Osteoblast (primary cell): ENCODE results near the gene TCF19. TPM values are rescaled to one million over a fixed set of nuclear protein-coding genes. Genes with fewer than 3 reads are reported as not detected.

Source experiments
- DNase-seq: peaks from one replicate; pipeline ENCODE4 v3.0.0; 2011; ENCODE audit warnings: low spot score, mixed read lengths; ENCODE audit not compliant: insufficient read length; ENCODE audit errors: missing footprints
- H2AFZ ChIP-seq: 2 replicates; pipeline ENCODE4 v1.6.0; 2011; ENCODE audit warnings: mild to moderate bottlenecking, low read length
- H3K27ac ChIP-seq: 2 replicates; pipeline ENCODE4 v1.5.1; 2011; ENCODE audit warnings: mild to moderate bottlenecking, low read depth, low read length, moderate library complexity
- H3K27me3 ChIP-seq: 2 replicates; pipeline ENCODE4 v1.6.0; 2012; ENCODE audit warnings: mild to moderate bottlenecking, control low read depth, inconsistent platforms, low read length, moderate library complexity; ENCODE audit not compliant: insufficient read depth
- H3K36me3 ChIP-seq: 2 replicates; pipeline ENCODE4 v1.5.1; 2011; ENCODE audit warnings: mild to moderate bottlenecking, low read length, control low read depth, moderate library complexity; ENCODE audit not compliant: insufficient read depth
- H3K4me1 ChIP-seq: 2 replicates; pipeline ENCODE4 v1.5.1; 2011; ENCODE audit warnings: mild to moderate bottlenecking, low read length, control low read depth, moderate library complexity; ENCODE audit not compliant: insufficient read depth
- H3K4me2 ChIP-seq: 2 replicates; pipeline ENCODE4 v1.6.0; 2011; ENCODE audit warnings: mild to moderate bottlenecking, low read length; ENCODE audit not compliant: insufficient read depth
- H3K4me3 ChIP-seq: fragments of 200-600 bp; sonication (generic); 3 replicates; pipeline ENCODE4 v1.5.1; 2012; ENCODE audit warnings: mild to moderate bottlenecking, low read length, inconsistent platforms; ENCODE audit not compliant: insufficient read depth
- H3K79me2 ChIP-seq: 2 replicates; pipeline ENCODE4 v1.6.0; 2012; ENCODE audit warnings: mild to moderate bottlenecking, low read length, control low read depth, inconsistent platforms; ENCODE audit not compliant: insufficient read depth
- H3K9me3 ChIP-seq: 2 replicates; pipeline ENCODE4 v1.5.1; 2011; ENCODE audit warnings: low read depth, low read length, control low read depth
- H4K20me1 ChIP-seq: 2 replicates; pipeline ENCODE4 v1.6.0; 2012; ENCODE audit warnings: mild to moderate bottlenecking, low read length, control low read depth; ENCODE audit not compliant: insufficient read depth
- CTCF ChIP-seq: IDR thresholded peaks from 2 replicates; pipeline ENCODE4 v1.5.1; 2011; ENCODE audit warnings: mild to moderate bottlenecking, low read depth, low read length, moderate library complexity; ENCODE audit errors: extremely low read depth
- total RNA-seq: library from RNA; depleted of rRNA; stranded (reverse); fragments of >200 nt; gene quantifications from 2 replicates; pipeline ENCODE4 v1.2.3, GENCODE V29; 2012

Gene TCF19
- total RNA-seq, 1 donor = 5.8 TPM

- H3K36me3 ChIP-seq = no peaks in the 10 kb centered on the region
- no peak for TF ChIP-seq CTCF
- DNase-seq = peak; percentile 53
- no peaks in the 10 kb centered on the region for H3K79me2 ChIP-seq
- H2AFZ ChIP-seq = peak overlapping the region; percentile 62
- H3K27me3 ChIP-seq = peaks cover 3% of the 10 kb centered on the region
- H3K4me2 ChIP-seq = peak overlapping the region; percentile 73
- H3K4me1 ChIP-seq = peaks cover 18% of the 10 kb centered on the region
- H3K4me3 ChIP-seq = peak overlapping the region; percentile 57
- H4K20me1 ChIP-seq = no peaks in the 10 kb centered on the region
- H3K9me3 ChIP-seq = no peaks in the 10 kb centered on the region
- no peak overlapping the region for H3K27ac ChIP-seq
These were observed 41.6 kb upstream of the TCF19 start for GRCh38 chr6:31116661-31117385.

GRCh38 chr6:31118178-31118577, 40.2 kb upstream of the TCF19 start:
- DNase-seq = no peak
- Histone ChIP-seq H4K20me1 (peaks cover 2% of the 10 kb centered on the region), H3K36me3 (no peaks in the 10 kb centered on the region), H3K27ac (no peak overlapping the region), H3K4me2 (no peak overlapping the region), H3K4me1 (peaks cover 30% of the 10 kb centered on the region), H3K9me3 (no peaks in the 10 kb centered on the region), H2AFZ (no peak overlapping the region), H3K4me3 (no peak overlapping the region), H3K79me2 (no peaks in the 10 kb centered on the region), H3K27me3 (peaks cover 3% of the 10 kb centered on the region)
- TF ChIP-seq CTCF = no peak

GRCh38 chr6:31120151-31120915, 38.1 kb upstream of the TCF19 start, which contains the start of gene CDSN:
Gene CDSN (minus strand): TSS chr6:31120446. CDS start chr6:31120419, 27 bp downstream.
- H3K4me2 ChIP-seq = no peak within 1 kb of the TSS
- no peaks in the 10 kb centered on the region for H3K9me3 ChIP-seq
- no peaks in the 10 kb centered on the region for H3K36me3 ChIP-seq
- no peak within 1 kb of the TSS for H3K27ac ChIP-seq
- peaks cover 20% of the 10 kb centered on the region for H3K4me1 ChIP-seq
- H2AFZ ChIP-seq = no peak within 1 kb of the TSS
- DNase-seq = peak; percentile 46
- H4K20me1 ChIP-seq = peaks cover 2% of the 10 kb centered on the region
- no peak for TF ChIP-seq CTCF
- peaks cover 3% of the 10 kb centered on the region for H3K27me3 ChIP-seq
- no peak within 1 kb of the TSS for H3K4me3 ChIP-seq
- H3K79me2 ChIP-seq = no peaks in the 10 kb centered on the region
